GM12873 (cell line): Measurements from ENCODE around the gene STARD3.

Experiments used
- CTCF ChIP-seq: IDR thresholded peaks from 2 replicates; pipeline ENCODE4 v1.5.1; 2012; ENCODE audit warnings: low read depth, mild to moderate bottlenecking, moderate library complexity, low read length, control low read depth; ENCODE audit not compliant: insufficient read depth; ENCODE audit errors: missing control alignments

The STARD3 gene

DNA sequence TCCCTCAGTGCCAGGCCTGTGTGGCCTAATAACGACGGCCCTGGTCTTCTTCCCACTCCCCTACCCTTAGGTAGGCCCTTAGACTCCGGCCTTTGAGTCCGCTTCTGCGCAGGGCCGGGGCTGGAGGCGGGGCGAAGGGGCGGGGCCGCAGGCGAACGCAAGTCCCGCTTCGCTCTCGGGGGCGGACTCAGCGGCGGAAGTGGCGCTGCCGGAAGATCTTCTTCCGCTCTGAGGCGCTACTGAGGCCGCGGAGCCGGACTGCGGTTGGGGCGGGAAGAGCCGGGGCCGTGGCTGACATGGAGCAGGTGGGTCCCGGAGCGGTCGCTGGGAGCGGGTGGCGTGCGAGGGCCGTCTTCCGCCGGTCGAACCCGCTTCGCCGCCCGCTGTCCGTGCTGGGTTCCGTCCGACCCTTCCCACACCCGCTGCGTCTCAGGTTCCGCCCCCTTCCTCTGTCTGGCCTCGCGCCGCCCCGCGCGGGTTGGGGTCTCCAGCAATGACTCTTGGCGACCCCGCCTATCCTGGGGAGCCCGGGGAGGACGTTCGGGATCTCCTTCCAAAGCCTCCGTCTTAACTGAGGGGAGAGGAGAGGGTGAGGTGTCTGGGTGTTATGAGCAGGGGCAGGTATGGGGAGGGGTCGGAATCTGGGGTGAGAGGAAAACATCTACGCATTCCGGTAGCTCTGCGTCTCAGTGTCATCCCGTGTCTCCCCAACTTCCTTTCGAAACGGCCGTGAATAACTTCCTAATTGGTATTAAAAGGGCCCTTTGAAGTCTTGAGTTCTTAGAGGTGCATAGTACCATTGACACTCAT, at the start of gene STARD3:
TSS of gene STARD3 (plus strand) at position 218 of the 810 bp plus-strand sequence. CDS start 16,388 bp downstream, outside the sequence.
- TF ChIP-seq CTCF: no peak

GRCh38 chr17:39591958-39592954, 44.7 kb upstream of the STARD3 start:
- TF ChIP-seq CTCF: no peak

DNA sequence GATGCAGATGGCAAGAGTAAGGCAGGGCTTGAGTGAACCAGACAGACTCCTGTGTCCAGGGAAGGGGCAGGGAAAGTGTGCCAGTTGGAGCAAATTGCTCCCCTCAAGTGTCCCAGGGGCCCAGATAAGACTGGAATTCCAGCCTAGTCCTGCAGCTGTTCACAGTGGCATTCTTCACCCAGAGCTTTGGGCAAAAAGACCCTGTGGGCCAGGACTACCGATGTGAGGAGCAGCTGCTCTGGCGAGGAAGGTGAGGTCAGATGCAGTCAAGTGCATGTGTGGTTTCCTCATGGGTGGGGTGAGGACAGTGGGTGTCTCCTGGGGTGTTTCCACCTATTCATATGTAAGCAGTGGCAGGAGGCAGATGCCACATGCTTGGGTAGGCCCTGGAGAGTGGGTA, 43.6 kb upstream of the STARD3 start:
- TF ChIP-seq CTCF: no peak

GRCh38 chr17:39595294-39595693, 41.6 kb upstream of the STARD3 start:
- TF ChIP-seq CTCF: no peak

DNA sequence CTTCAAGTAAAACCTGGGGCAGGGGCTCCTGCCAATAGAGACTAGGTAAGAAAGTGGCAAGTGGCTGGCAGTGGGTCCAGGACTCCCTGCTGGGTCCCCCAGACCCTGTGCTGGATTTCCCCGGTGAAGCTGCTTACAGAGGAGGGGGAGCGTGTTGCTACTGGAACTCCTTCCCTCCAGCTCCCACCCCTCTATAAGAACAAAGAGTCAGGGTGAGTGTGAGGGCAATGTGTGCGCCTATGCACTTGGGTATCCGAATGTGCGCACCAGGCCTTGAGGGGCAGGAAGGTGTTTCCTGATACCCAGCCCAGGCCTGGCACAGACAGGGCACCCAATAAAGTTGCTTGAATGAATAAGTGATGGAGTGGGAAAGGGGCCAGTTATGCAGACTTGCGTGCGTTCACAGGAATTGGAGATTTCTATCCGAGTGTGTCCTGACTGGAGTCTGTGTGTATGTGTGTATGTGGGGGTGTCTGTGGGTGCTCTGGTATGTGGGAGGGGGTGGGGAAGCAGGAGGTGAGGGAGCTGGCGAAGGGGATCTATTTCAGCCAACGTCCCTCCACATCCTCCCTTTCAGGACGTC, 40.9 kb upstream of the STARD3 start:
- TF ChIP-seq CTCF: no peak

- no peak for TF ChIP-seq CTCF
Observed at GRCh38 chr17:39596543-39597267, 40.2 kb upstream of the STARD3 start.
